T-helper 1 cell treated with Interleukin-12 subunit alpha and Interleukin-12 subunit beta and Interleukin-4 antibody, amounts not matched to agents 30 ng/mL and 1 ng/mL, for 36 hours (primary cell): Measurements from ENCODE around the gene ASIC2. TPM values are rescaled to one million over a fixed set of nuclear protein-coding genes. Genes with fewer than 3 reads are reported as not detected.

ENCODE experiments used
- intact Hi-C: fragments of 100-400 bp; cut with micrococcal nuclease; formaldehyde crosslinking; loops from one replicate; pipeline ENCODE4 v1.15.1; 2024
- total RNA-seq: library from RNA; stranded (reverse); gene quantifications from 2 replicates; pipeline ENCODE4 v1.2.3, GENCODE V29; 2022

The ASIC2 gene
- total RNA-seq, 1 donor from 2014 or later: not detected

GRCh38 chr17:33204701-33205100 lies 88.4 kb downstream of the ASIC2 start:
- intact Hi-C loops: no loop called here

- intact Hi-C loops: no loop called here
Observed at GRCh38 chr17:33204156-33204555, 88.9 kb downstream of the ASIC2 start.

- intact Hi-C loops: no loop called here
Observed at GRCh38 chr17:33202796-33203495, 90.1 kb downstream of the ASIC2 start.

GRCh38 chr17:33202021-33202420 lies 91.1 kb downstream of the ASIC2 start:
- intact Hi-C loops: no loop called here

- intact Hi-C loops: no loop called here
Observed at GRCh38 chr17:33201283-33201682, 91.8 kb downstream of the ASIC2 start.

DNA sequence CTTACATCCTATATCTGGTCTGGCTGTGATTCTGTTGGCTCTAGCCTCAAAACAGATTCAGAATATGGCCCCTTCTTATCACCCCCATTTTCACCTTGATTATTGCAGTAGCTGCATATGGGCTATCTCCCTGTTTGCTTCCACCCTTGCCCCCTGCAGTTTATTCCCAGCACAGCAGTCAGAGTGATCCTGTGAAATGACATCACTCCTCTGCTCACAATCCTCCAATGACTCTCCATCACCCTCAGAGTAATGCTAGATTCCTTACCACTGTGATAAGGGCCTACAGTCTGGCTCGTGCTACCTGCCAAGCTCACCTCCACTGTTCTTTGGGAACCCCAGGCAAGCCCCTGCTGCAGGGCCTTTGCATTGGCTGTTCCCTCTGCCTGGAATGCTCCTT lies 92.5 kb downstream of the ASIC2 start:
- intact Hi-C loops: no loop called here

- intact Hi-C loops: no loop called here
Observed at GRCh38 chr17:33199571-33200510, 93.3 kb downstream of the ASIC2 start.

DNA sequence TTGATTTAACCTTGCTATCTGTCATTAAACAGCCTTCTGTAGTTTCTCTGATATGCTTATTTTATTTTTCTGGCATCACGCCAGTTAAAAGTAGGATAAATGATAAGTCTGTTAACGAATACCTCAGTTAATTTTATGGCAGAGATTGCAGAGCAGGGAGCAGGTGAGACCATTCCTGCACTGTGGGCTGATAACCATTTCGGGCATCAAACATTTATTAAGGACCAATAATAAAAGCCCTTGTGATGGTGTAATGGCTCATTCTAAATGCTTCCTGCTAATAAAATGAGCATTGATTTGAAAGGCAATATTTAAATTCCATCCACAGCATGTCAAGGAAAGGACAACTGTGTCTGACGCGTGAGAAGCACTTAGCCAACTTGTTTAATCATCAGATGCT lies 94.1 kb downstream of the ASIC2 start:
- intact Hi-C loops: no loop called here

GRCh38 chr17:33197342-33197741 lies 95.8 kb downstream of the ASIC2 start:
- intact Hi-C loops: no loop called here

- intact Hi-C loops: no loop called here
Observed at GRCh38 chr17:33196883-33197282, 96.2 kb downstream of the ASIC2 start.

GRCh38 chr17:33192951-33193911 lies 99.9 kb downstream of the ASIC2 start:
- intact Hi-C loops: no loop called here

DNA sequence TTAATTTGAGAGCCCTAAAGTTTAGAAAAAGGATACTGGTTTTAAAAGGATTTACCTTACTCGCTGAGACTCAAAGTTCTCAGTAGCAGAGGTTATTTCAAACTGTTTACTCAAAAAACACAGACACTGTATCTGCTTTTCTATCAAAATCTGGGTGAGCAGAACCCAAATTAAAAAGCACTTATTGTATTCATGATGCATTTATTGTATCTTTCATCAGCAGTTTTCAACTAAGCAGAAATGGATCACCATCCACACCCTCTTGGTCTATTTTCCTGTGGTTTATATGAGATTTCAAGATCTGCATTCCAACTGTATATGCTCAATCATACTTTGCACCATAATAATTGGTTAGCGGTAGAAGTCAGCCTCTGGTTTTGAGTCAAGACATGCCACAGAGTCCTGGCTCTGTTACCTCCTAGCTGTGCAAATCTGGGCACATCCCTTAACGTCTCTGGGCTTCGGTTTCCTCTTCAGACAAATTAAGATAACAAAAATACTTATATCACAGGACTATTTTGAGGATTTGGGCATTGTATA lies 109.5 kb downstream of the ASIC2 start:
- intact Hi-C loops: no loop called here

GRCh38 chr17:33179151-33179550 lies 113.9 kb downstream of the ASIC2 start:
- intact Hi-C loops: no loop called here

DNA sequence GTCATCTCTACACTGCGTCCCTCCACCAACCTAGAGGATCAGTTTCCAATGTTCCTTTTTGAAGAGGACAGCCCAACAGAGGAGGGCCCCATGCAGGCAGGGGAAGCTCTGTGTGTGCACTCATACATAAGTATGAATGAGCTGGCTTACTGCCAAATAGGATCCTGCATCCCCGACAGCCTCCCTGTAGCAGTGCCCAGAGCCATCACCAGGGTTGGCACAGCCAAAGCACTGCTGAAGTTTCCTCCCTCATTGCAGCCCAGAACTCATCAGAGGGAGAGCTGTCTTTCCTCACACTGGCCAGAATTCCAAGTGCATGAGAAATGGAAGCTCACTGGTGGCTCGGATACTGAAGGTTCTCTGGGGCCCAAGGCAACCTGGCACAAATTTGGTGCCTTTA lies 114.4 kb downstream of the ASIC2 start:
- intact Hi-C loops: no loop called here

- intact Hi-C loops: no loop called here
Observed at GRCh38 chr17:33175562-33175961, 117.5 kb downstream of the ASIC2 start.

DNA sequence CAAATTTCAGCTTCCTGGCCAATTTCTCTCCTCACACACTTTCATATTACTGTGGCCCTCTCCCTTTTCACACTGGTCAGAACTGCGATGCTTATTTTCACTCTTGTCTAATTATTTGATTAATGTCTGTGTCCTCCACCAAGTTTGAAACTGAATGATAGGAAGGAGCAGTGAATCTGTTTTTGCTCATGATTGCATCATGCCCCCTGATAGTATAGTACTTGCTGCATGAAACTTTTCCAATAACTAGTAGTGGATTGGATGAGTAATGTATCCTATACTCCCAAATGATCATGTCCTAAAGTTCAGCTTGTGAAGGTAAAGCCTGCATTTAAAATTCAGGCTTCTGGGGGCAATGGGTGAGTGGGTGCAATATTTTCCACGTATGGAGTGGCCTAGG lies 121.2 kb downstream of the ASIC2 start:
- intact Hi-C loops: no loop called here

- intact Hi-C loops: no loop called here
Observed at GRCh38 chr17:33169580-33170285, 123.4 kb downstream of the ASIC2 start.

DNA sequence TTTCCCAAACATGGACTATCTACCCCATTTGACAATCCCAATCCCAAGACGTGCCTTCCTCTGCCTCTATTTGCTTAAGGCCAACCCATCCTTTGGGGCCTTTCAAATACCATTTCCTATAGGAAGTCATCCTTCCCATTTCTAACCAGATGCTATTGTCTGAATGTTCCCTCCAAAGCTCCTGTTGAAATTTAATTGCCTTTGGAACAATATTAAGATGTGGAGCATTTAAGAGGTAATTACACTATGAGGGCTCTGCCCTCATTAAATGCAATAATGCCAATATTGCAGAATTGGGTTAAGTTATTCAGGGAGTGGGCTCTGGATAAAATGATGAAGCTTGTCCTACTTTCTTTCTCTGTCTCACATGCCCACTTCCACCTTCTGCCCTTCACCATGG lies 125.4 kb downstream of the ASIC2 start:
- intact Hi-C loops: no loop called here

- intact Hi-C loops: no loop called here
Observed at GRCh38 chr17:33166472-33166871, 126.6 kb downstream of the ASIC2 start.

DNA sequence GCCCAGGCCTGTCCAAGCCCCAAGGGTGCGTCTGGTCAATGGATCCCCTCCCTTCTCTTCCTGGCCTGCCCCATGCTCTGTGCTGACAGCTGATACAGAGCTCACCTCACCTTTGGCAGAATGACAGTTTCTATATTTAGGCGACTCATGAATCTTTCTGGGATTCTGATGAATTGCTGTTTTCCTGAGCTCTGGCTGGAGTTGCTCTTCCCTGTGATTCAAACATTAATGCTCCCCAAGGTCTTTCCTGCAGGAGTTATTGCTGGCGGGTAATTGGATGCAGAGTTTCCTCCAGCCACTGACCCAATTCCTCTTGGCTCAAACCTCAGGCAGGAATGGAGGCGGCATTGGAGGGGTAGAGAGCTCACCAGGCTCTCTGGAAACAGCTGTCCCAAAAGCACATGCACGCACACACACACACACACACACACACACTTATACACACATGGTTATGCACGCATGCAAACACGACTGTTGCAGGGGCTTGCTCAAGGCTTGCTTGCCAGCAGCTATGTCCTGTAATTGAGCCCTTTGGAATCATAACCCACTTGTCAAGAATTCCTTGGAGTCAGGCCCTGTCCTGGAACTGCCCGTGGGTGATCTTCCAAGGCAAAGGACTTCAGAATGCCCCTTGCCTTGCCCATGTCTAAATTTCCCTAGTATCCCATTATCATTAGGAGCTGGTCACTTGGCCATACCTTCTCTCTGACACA lies 128.8 kb downstream of the ASIC2 start:
- intact Hi-C loops: no loop called here
